Activated T-cell treated with anti-CD3 and anti-CD28 coated beads, Interleukin-2, amount 50 U/mL, for 48 hours (primary cell): ENCODE data around the gene PRKAR1A.
A peak's percentile ranks its signal among the peaks of the same experiment; 100 is the strongest.
"Not testable (repeated sequence)": the region's sequence is repeated elsewhere in the genome, so short reads cannot be mapped to it uniquely, and the experiment has no call there.

Source experiments
- DNase-seq, 2 experiments: peaks; one replicate each; pipeline ENCODE4 v3.0.0-alpha.2; 2020

PRKAR1A gene

DNA sequence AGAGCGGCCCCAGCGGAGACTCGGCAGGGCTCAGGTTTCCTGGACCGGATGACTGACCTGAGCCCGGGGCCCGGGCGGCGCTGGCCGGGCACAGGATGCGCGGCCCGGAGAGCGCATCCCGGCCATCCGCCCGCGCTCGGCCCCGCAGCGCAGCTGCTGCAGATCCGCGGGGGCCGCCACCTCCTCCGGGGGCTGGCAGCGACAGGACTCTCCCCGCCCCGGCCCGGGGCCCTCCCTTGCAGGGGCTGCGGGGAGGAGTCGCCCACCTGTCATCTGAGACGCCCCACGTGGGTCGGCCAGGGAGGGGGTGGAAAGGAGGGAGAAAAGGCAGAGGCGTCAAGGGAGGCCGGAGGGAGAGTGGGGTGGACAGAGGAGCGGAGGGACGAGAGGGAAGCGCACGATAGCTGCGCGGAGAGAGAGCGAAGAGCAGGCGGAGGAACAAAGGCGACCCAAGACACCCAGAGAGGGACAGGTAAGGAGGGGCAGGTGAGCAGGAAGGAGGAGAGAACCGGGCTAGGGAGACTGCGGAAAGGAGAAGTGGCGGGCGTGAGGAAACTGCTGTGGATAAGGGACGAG, 471 bp upstream of the PRKAR1A start:
- no peak for DNase-seq

DNA sequence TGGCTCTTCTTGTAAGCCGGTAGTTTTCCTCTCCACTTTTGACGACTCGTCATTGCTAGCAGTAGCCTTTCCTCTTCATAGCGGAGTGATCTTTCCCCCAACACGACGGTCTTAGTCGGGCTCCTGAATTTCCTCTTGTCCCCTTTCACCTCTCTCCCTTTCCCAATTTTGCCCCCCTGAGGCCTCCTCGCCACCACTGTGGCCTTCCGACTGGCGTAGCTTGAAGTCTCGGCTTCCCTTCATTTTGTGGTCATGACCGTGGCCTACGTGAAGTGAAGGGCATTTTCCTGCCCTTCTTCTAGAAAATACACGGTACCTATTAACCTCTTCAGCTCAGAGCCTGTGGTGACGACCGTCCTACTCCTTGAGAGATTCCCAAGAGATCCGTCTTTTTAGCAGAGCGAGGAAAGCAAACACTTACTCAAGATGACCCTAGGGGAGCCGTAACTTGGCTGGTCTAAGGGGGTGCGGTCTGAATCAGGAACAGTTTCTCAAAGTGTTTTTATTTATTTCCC, 787 bp downstream of the PRKAR1A start:
- DNase-seq: peak in 1 of 2 experiments; percentile 41

DNA sequence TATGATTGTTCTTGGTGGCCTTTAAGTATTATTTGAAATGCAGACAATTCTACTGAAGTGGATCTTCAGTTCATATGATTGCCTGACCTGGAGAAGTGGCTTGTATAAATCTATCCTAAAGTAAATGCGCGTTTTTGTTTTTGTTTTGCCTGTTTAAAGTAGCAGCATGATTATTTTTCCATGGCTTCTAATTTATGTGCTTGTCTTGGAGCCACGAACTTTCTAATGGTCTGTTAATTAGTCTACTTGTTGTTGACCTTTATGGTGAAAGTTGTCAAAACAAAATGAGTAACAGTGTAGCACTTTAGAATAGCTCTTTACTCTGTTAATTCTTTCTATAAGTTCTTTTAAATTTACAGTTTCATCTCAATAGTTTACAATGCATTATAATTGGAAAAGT, 1.7 kb downstream of the PRKAR1A start:
- no peak for DNase-seq

DNA sequence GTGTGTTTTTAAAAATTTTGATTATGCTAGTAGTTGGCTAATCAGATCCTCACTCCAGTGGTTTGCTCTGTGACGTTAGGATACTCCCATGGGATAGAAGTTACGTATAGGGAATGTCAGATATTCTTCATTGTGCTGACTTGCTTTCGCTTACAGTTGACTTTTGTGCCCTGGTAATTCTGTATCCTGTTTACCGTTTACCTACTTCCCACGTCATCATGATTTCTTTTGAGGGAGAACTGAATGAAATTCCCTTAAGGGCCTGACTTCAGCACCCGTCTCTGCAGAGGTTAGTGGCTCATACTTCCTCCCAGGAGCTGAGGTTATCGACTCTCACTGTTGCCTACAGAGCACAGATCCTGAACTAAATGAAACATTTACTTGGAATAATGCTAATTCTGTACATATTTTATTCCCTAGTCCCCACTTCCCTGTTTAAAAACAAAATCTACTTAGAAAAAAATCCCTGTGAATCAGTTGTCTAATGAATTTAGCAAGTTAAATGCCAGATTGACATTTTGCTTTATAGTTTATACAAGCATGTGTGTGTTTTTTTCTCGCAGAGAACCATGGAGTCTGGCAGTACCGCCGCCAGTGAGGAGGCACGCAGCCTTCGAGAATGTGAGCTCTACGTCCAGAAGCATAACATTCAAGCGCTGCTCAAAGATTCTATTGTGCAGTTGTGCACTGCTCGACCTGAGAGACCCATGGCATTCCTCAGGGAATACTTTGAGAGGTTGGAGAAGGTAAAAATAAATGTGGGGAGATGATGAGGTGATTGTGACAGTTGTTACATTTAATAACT, 2.8 kb downstream of the PRKAR1A start:
- DNase-seq: no peak

DNA sequence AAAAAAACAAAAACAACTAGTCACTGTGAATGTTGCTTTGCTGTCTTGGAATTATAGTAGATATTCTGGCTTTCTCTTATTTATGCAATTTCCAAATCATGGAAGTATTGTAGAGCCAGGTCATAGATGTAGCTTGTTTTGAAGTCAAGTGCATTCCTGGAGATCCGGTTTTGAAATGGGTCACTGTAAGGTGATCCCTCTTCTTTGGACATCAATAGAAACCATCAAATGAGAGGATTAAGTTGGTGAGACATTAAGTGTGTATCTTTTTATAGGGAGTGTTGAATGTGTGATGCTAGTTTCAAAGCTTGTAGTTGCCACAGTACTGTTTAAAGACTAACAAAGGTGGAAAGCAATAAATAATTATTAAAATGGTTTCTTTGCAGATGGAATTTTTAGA, 4.5 kb downstream of the PRKAR1A start:
- no peak for DNase-seq

DNA sequence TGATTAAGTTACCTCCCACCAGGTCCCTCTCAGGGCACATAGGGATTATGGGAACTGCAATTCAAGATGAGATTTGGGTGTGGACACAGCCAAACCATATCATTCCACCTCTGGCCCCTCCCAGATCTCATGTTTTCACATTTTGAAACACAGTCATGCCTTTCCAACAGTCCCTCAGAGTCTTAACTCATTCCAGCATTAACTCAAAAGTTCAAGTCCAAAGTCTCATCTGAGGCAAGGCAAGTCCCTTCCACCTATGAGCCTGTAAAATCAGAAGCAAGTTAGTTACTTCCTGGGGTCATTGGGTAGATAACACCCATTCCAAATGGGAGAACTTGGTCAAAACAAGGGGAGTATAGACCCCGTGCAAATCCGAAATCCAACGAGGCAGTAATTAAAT, 5.4 kb downstream of the PRKAR1A start:
- DNase-seq: not testable (repeated sequence)

DNA sequence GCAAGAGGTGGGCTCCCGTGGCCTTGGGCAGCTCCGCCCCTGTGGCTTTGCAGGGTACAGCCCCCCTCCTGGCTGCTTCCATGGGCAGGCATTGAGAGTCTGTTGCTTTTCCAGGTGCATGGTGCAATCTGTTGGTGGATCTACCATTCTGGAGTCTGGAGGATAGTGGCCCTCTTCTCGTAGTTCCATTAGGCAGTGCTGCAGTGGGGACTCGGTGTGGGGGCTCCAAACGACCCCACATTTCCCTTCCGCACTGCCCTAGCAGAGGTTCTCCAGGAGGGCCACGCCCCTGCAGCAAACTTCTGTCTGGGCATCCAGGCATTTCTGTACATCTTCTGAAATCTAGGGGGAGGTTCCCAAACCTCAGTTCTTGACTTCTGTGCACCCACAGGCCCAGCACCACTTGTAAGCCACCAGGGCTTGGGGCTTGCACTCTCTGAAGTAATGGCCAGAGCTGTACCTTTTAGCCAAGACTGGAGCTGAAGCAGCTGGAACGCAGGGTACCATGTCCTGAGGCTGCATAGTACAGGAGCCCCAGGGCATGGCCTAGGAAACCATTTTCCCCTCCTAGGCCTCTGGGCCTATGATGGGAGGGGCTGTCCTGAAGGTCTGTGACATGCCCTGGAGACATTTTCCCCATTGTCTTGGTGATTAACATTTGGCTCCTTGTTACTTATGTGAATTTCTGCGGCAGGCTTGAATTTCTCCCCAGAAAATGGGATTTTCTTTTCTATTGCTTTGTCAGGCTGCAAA, 6.0 kb downstream of the PRKAR1A start:
- DNase-seq: no peak

DNA sequence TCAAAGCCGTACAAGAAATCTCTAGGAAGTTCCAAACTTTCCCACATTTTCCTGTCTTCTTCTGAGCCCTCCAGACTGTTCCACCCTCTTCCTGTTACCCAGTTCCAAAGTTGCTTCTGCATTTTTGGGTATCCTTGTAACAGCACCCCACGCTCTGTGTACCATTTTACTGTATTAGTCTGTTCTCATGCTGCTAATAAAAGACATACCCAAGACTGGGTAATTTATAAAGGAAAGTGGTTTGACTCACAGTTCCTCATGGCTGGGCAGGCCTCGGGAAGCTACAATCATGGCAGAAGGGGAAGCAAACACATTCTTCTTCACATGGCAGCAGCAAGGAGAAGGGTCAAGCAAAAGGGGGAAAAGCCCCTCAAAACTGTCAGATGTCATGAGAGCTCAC, 6.8 kb downstream of the PRKAR1A start:
- not testable (repeated sequence) for DNase-seq

DNA sequence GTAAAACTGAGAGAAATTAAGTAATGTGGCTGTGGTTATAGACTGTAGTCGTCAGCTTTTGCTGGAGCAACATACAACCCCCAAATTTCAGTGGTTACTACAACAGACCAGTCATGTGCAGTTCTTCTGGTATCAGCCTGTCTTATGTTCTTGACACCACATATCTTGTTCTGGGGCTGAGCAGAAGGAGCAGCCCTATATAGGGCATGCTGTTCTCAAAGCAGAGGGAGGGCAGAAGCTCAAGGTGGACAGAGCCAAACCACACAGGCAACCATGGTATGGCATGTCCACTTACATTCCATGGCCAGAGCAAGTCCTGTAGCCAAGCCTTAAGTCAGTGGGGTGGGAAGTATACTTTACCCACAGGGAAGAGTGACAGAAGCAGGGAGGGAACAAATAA, 7.7 kb downstream of the PRKAR1A start:
- no peak for DNase-seq

DNA sequence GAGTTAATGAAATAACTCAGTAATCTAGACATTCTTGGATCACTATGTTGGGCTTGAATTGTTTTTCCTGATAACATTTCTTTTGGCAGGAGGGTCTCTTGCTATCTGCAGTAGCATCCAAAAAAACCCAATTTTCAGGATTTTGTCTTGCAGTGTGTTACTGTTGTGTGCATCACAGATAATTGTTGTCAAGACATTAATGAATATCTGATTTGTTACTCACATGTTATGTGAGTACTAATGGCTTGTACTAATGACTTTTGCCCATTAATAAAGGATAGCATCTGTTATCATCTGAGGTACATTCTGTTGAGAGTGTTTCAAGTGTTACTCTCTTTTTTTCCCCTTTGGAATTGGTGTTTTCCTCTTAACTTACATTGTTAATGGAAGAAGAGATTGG, 10.0 kb downstream of the PRKAR1A start:
- DNase-seq: no peak

DNA sequence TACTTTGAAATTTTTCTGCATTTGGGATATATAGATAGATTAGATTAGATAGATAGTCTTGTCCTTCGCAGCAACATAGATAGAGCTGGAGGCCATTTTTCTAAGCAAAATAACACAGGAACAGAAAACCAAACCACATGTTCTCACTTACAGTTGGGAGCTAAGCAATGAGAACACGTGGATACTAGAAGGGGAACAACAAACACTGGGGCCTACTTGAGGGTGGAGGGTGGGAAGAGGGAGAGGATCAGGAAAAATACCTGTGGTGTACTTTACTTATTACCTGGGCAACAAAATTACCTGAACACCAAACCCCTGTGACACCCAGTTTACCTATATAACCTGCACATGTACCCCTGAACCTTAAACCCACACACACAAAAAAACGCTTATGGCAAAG, 14.3 kb downstream of the PRKAR1A start:
- no peak for DNase-seq

DNA sequence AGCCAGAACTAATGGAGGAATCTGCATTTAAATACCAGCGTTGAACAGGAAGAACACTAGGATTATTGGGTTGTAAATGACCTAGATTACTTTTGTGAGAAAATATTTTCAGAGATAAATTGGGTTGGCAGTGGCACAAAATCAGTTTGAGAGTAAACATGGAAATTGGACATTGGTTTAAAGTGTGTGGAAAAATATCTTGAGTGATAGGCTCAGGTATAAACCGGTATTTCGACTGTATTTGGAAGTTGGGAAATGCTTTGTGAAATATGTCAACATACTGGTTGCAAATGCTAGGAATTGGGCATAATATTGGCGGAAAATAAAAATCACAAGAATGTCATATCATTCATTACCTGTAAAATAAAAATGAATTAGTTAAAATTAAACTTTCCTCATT, 15.1 kb downstream of the PRKAR1A start:
- DNase-seq: no peak

DNA sequence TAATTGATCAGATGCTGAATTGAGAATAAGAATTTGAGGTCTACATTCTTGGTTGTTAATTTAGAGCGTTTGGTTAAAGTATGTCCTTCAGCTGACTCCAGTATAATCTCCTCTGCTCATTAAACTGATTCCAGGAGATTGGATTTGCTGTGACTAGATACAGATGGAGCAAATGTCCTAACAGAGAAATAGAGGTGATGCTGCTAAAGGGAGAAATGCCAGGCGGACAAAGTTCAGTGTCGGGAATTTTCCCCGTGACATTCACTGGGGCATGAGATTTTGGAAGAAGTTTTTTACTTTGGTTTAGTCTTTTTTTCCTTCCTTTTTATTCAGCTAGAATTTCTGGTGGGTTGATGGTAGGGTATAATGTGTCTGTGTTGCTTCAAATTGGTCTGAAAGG, 19.0 kb downstream of the PRKAR1A start:
- no peak for DNase-seq

DNA sequence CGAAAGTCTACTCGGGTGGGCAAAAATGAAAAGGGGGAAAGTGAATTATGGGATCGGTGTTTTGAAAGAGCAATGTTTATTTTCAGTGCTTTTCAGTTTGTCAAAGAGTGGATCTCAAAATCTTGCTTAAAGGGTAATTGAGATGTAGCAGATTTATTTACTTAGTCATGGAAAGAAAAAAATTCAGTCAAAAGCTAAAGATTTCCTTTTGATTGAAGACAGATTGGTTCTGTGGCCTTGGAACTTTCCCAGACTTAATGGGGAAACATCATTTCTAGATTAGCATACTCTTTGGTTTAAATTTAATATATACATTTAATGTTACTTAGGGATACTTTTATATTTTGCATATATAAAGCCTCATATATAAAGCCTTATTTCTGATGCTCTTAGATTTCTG, 20.6 kb downstream of the PRKAR1A start:
- DNase-seq: no peak

DNA sequence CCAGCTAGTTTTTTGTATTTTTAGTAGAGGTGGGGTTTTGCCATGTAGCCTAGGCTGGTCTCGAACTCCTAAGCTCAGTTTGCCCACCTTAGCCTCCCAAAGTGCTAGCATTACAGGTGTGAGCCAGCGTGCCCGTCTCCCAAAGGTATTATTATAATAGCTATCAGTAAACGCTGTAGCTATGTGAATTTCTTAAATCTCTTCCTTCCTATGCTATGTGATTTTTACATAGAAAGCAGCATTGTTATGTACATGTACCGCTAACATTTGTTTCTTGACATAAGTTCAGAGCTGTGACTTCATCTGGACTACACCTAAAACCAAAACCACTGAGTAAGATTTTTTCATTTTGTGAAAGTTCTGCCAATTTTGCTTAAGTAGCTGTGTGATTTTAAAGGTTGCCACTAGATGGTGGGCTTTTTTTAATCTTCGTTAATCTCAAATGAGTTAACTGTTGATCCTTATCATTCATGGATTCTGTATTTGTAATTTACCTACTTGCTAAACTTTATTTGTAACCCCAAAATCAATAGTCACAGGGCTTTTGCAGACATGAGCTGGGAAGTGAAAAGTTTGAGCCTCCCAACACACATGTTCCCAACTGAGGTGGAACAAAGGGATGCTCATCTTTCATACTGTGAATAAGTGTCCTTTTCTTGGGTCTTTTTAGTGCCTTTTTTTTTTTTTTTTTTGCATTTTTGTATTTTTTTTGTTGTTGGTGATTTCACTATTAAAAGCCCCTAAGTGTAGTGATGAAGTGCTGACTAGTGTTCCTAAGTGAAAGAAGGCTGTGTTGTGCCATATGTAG, 21.9 kb downstream of the PRKAR1A start:
- no peak for DNase-seq

DNA sequence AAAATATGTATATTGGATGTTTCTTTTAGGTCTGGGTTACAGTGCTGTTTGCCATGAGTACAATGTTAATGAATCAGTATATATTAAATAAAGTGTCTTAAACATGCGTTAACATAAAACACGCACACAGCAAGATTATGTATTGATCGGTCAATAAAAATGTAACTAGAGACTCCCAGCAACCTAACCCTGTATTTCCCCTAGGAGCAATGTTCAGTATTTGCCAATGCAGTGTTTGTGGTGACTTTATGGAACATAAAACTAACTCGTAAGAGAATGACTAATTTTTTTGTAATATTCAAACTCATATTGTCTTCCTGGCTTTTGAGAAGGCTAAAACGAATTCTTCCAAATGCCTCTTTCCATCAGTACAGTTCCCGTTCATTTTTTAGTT, 22.5 kb downstream of the PRKAR1A start:
- DNase-seq: no peak

DNA sequence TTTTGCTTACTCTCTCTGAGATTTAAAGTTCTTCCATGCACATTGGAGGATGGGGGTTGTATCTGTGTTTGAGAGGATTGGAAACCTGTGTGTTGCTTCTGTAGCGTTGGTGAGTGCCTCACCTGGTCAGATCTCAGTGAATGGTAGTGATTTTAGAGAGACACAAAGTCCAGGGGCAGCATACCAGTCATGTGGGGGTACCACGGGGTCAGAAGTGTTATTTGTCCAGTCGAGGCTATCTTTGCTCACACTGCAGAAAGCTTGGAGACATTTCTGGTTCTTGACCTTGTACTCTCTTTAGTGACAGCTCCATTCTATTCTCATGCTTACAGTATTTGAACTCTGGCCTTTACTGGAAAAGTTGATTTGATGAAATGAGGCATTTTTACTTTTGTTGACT, 23.7 kb downstream of the PRKAR1A start:
- DNase-seq: no peak

DNA sequence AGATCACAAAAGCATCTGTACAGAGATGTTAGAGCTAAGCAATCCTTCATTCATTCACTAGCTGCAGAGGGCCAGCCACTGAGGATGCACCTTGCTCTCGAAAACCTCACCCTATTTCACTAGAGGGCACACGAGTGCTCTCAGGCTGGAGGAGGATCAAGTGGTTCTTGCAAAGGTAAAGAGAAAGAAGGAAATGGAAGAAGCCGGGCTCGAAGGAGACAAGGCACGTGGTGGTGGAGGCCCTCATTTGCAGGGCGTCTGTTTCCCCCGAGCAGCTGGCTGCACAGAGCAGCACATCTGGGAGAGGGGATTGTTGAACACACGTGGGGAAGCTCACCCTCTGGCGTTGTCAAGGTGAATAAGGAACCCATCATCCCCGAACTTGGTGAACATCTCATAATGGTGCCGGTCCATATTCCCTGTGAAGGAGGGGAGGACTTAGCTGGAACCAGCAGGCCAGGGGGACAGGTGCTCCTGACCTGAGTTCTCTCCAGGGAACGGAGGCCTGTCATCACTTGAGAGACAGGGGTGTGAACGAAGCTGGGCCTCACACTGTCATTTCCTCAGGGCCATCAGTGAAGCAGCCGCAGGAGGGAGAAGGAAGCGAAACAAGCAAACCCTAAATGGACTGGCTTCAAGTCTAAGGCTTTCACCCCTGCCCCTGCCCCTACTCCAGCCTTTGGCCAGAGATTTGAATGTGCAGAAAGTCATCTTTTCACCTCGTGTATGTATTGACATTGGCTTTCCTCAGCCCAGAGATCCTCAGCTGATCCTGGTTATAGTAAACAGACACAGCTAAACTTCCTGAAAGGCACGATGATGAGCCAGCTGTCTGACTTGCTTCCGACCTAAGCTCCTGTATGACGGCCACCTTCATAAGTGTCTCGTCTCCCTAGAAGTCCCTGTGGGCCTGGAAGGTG, 27.6 kb downstream of the PRKAR1A start:
- no peak for DNase-seq

DNA sequence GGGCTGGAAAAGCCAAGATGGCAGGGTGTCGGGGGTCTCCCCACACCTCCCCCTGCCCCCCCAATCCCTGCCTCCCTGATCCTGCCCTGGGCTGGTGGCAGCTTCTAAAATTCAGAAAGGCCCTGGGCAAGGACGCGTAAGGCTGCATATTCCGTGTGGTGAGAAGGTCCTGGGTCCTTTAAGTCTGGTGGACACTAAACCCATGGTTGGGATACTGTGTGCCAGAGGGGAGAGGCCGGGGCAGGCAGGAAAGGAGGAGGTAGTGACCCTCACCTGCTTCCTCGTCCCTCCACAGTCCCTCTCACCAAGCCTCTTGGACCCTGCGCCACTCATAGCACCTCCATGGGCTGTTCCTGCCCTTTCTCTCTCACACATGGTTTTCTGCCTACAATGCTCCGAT, 28.8 kb downstream of the PRKAR1A start:
- DNase-seq: no peak

DNA sequence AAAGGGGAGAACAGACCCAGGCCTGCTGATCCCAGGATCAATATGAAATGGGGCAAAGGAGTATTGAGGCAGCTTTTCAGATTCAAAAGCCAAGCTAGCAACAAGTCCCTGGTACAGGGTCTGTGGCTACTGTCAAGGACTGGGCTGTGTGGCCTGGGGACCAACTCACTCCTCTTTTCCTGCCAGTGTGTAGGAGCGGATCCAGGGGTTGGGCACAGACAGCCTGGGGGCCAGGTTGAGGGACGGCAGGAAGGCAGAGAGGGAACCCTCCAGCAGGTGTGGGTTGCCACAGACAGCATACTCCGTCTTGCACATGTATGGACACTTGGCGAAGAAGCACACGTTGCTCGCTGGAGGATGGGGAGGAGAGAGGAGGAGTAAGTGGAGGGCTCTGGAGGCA, 29.6 kb downstream of the PRKAR1A start:
- DNase-seq: no peak

DNA sequence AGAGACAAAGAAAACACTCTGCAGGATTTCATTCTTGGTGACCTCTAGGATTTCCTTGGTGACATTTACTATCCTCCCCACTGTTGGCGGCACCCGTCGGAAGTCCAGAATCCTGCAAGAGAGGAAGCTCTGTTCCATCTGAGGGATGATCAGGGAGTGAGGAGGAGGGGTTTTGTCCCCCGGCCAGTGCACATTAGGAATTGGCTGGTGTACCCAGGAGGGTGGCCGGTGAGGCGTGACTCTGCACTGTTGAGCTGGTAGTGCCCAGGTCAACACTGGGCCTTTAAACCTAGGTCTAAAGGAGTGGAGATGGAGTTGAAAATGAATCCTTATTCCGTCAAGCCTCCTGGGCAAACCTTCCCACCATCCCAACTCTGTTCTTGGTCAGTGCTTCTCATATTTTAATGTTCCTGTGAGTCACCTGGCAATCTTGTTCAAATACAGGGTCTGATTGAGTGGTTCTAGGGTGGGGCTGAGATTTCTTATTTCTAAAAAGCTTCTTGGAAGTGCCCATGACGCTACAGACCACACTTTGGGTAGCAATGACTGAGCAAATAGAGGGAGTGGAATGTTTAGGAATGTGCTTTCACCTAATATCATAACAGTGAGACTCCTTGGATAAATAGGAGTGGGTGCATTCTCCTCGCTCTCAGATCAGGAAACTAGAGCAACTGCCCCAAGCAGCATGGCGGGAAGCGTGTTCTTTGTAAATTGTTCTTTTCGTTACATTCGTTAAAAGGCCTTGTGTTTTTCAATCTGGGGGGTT, 30.7 kb downstream of the PRKAR1A start:
- no peak for DNase-seq
